Measurements from ENCODE around the gene MRPL12.

DNA sequence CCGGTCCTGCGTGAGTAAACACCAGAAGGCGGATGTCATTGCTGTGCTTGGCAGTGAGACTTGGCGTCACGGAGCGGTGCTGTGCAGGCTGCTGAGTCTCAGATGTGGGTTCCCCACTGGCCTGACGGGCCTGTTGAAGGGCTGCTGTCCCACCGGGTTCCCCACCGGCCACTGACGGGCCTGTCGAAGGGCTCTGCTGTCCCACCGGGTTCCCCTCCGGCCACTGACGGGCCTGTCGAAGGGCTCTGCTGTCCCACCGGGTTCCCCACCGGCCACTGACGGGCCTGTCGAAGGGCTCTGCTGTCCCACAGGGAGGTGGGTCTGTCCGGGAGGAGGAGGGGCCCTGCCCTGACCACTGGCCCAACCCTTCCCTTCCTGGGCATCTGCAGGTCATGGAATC lies 16.6 kb upstream of the MRPL12 start:
- no peak for TF ChIP-seq GATA3 (IDR thresholded peaks at IDR 0.05; ENCODE audit: low read depth, low read length)
- no peak for TF ChIP-seq GATA2 (IDR thresholded peaks at IDR 0.05; ENCODE audit: low read depth, low read length)
